Hepatocyte (in vitro differentiated cells): Measurements from ENCODE around the gene GNB2. TPM values are rescaled to one million over a fixed set of nuclear protein-coding genes. Genes with fewer than 3 reads are reported as not detected.

Experiments used
- DNase-seq: peaks from one replicate; pipeline ENCODE4 v3.0.0-alpha.2; 2016; ENCODE audit warnings: low spot score
- H2AFZ ChIP-seq: fragments of 200-600 bp; sonication (generic); 2 replicates; pipeline ENCODE4 v1.6.0; 2016; ENCODE audit warnings: antibody characterized with exemption, mild to moderate bottlenecking
- H3K27ac ChIP-seq: fragments of 200-600 bp; sonication (generic); 2 replicates; pipeline ENCODE4 v1.5.1; 2016; ENCODE audit warnings: mild to moderate bottlenecking
- H3K27me3 ChIP-seq: fragments of 200-600 bp; sonication (generic); 2 replicates; pipeline ENCODE4 v1.6.1; 2016
- H3K36me3 ChIP-seq: fragments of 200-600 bp; sonication (generic); replicated peaks from 2 replicates; pipeline ENCODE4 v1.5.1; 2016; ENCODE audit warnings: low read depth; ENCODE audit not compliant: insufficient read depth
- H3K4me1 ChIP-seq: fragments of 200-600 bp; sonication (generic); 2 replicates; pipeline ENCODE4 v1.5.1; 2016; ENCODE audit warnings: mild to moderate bottlenecking, moderate library complexity; ENCODE audit not compliant: insufficient read depth
- H3K4me2 ChIP-seq: fragments of 200-600 bp; sonication (generic); 2 replicates; pipeline ENCODE4 v1.6.0; 2016
- H3K4me3 ChIP-seq: fragments of 200-600 bp; sonication (generic); 2 replicates; pipeline ENCODE4 v1.5.1; 2016; ENCODE audit warnings: mild to moderate bottlenecking
- H3K79me2 ChIP-seq: fragments of 200-600 bp; sonication (generic); 2 replicates; pipeline ENCODE4 v1.6.0; 2017; ENCODE audit warnings: mild to moderate bottlenecking
- H3K9me2 ChIP-seq: fragments of 200-600 bp; sonication (generic); replicated peaks from 2 replicates; pipeline ENCODE4 v1.6.0; 2017; ENCODE audit warnings: mild to moderate bottlenecking; ENCODE audit not compliant: insufficient read depth
- H3K9me3 ChIP-seq: fragments of 200-600 bp; sonication (generic); 2 replicates; pipeline ENCODE4 v1.5.1; 2016; ENCODE audit warnings: low read depth, mild to moderate bottlenecking
- H4K20me1 ChIP-seq: fragments of 200-600 bp; sonication (generic); 2 replicates; pipeline ENCODE4 v1.6.0; 2016; ENCODE audit warnings: mild to moderate bottlenecking; ENCODE audit not compliant: insufficient read depth, poor library complexity, severe bottlenecking
- EZH2 ChIP-seq: fragments of 200-600 bp; sonication (generic); IDR thresholded peaks from 2 replicates; pipeline ENCODE4 v1.6.1; 2016; ENCODE audit warnings: antibody characterized with exemption, mild to moderate bottlenecking, borderline replicate concordance
- EZH2phosphoT487 ChIP-seq: fragments of 200-600 bp; sonication (generic); IDR thresholded peaks from one replicate; pipeline ENCODE4 v1.6.1; 2018; ENCODE audit warnings: antibody characterized with exemption, mild to moderate bottlenecking, low read depth, moderate library complexity; ENCODE audit not compliant: unreplicated experiment, severe bottlenecking
- WGBS: methylation state at CpG from one replicate; pipeline ENCODE4 v1.1.6; 2016; ENCODE audit warnings: low lambda C conversion rate; ENCODE audit errors: missing lambda C conversion rate; 5-methylcytosine and 5-hydroxymethylcytosine counted together
- polyA plus RNA-seq: library from polyadenylated mRNA; unstranded; fragments of >200 nt; fragmentation: Nextera tagmentation; extraction: Ambion mirVana; gene quantifications from 2 replicates; pipeline ENCODE4 v1.2.1, GENCODE V29; 2016
- total RNA-seq: library from RNA; depleted of rRNA; stranded (reverse); fragments of >200 nt; gene quantifications from 2 replicates; pipeline ENCODE4 v1.2.3, GENCODE V29; 2014
- TF ChIP-seq, protein P1 (sequence below): fragments of 200-600 bp; sonication (generic); IDR thresholded peaks from 2 replicates; pipeline ENCODE4 v1.5.1; 2016; ENCODE audit warnings: antibody characterized with exemption, mild to moderate bottlenecking; ENCODE audit not compliant: poor library complexity

Gene GNB2
- total and polyA plus RNA-seq, 2 experiments from 2014 or later, result 111 to 204 TPM

DNA sequence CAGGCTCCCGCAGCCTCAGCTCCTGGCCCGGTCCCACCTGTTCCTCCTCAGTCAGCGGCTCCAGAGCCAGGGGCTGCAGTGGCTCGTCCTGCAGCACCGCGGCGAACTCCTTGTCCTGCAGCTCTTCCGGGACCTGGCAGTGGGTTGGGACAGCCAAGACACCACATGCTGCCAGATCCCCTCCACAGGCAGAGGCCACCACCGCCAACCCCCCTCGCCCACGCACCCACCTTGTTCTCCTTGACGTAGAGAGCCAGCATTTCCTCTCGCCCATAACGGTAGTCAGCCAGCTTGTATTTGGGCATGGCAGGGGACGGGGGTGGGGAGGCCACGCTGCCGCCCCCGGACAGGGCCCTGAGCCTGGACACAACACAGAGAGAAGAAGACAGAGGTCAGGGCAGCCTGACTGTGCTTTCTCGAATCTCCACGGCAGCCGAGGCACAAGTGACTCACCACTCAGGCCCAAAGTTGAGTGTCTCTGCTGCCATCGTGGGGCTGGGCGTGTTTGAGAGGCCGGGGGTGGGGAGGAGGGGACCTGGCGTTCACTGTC lies 14.3 kb downstream of the GNB2 start:
- H3K4me3 ChIP-seq, result no peak overlapping the region
- TF ChIP-seq EZH2 (no peak), EZH2phosphoT487 (no peak)
- TF ChIP-seq, protein P1, sequence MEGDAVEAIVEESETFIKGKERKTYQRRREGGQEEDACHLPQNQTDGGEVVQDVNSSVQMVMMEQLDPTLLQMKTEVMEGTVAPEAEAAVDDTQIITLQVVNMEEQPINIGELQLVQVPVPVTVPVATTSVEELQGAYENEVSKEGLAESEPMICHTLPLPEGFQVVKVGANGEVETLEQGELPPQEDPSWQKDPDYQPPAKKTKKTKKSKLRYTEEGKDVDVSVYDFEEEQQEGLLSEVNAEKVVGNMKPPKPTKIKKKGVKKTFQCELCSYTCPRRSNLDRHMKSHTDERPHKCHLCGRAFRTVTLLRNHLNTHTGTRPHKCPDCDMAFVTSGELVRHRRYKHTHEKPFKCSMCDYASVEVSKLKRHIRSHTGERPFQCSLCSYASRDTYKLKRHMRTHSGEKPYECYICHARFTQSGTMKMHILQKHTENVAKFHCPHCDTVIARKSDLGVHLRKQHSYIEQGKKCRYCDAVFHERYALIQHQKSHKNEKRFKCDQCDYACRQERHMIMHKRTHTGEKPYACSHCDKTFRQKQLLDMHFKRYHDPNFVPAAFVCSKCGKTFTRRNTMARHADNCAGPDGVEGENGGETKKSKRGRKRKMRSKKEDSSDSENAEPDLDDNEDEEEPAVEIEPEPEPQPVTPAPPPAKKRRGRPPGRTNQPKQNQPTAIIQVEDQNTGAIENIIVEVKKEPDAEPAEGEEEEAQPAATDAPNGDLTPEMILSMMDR, result no peak
- H2AFZ ChIP-seq, result no peak overlapping the region
- no peaks in the 10 kb centered on the region for H3K27me3 ChIP-seq
- H3K36me3 ChIP-seq, result no peaks in the 10 kb centered on the region
- no peak for DNase-seq
- H3K79me2 ChIP-seq, result peaks cover 57% of the 10 kb centered on the region
- H3K9me3 ChIP-seq, result no peaks in the 10 kb centered on the region
- H3K4me1 ChIP-seq, result peaks cover 13% of the 10 kb centered on the region
- H3K9me2 ChIP-seq, result no peaks in the 10 kb centered on the region
- no peak overlapping the region for H3K27ac ChIP-seq
- H3K4me2 ChIP-seq, result no peak overlapping the region
- WGBS, result 84% methylated on average over 20 of the region's 25 CpGs
- peaks cover 56% of the 10 kb centered on the region for H4K20me1 ChIP-seq

DNA sequence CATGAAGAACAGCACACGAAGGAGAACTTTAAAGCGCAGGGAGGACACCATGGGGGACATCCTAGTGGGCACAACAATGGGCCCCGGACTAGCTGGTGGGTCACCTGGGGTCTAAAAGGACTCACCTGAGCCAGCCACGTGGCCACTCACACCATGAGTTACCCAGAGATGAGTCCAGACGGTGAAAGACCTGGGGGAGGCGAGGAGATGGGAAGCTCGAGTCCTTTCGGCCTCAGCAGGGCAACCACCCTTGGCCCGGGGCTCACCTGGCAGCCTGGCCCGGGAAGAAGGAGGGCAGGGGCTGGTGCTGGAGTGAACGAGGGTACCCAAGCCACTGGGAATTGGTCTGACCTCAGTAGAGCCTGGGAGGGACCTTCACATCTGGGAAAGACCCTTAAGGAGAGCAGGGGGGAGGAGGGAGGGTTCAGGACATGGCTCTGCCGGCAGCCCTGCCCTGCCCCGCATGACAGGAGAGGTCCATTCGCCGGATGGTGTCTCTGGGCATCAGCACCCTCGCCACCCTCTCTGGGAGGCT lies 14.9 kb downstream of the GNB2 start:
- Histone ChIP-seq H3K79me2 (peaks cover 62% of the 10 kb centered on the region), H4K20me1 (peaks cover 62% of the 10 kb centered on the region), H3K9me3 (no peaks in the 10 kb centered on the region), H3K4me2 (no peak overlapping the region), H3K27ac (no peak overlapping the region), H3K4me3 (no peak overlapping the region), H3K36me3 (no peaks in the 10 kb centered on the region), H3K9me2 (no peaks in the 10 kb centered on the region), H3K4me1 (peaks cover 14% of the 10 kb centered on the region), H3K27me3 (no peaks in the 10 kb centered on the region), H2AFZ (no peak overlapping the region)
- DNase-seq, result no peak
- 95% methylated on average over 15 of the region's 16 CpGs for WGBS
- TF ChIP-seq, protein P1, result no peak
- TF ChIP-seq EZH2phosphoT487, result no peak
- TF ChIP-seq EZH2, result no peak

DNA sequence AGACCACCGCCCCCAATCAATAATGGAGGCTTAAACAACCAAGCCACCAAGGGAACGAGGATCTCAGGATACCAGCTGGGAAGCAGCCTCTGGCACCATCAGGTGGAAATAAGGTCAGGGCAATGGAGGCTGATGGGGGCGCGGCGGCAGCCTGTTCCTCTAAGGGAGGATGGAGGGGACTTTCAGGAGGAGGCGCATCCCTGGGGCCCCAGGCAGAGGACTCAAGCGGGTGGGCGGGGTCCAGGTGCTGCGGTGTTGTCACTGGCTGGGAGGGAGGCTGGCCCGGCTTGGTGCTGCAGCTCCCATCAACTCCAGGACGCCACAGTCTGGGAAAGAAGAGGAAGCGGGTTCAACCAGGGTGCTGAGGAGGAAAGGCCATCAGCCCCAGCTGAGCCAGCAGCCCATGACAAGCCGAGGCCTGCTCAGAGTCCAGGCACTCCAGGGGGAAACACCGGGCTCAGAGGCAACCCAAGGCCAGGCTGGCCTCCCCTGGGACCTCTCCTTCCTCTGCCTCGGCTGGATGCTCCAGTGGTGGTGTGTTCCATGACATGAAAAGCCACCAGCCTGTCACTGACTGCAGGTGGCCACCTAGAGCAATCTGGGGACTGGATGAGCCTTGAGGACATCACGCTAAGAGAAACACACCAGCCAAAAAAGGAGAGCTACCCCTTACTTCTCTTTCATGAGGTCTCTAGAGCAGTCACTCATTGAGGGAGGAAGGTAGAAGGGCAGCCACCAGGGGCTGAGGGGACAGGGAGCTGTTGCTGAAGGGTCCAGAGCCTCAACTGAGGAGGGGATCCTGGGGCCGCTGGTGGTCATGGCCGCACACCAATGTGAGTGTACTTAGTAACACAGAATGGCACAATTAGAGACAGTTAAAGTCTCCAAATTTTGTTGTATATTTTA lies 15.9 kb downstream of the GNB2 start:
- no peaks in the 10 kb centered on the region for H3K27me3 ChIP-seq
- H3K27ac ChIP-seq, result no peak overlapping the region
- TF ChIP-seq EZH2phosphoT487, result no peak
- TF ChIP-seq EZH2, result no peak
- TF ChIP-seq, protein P1, result no peak
- H3K4me1 ChIP-seq, result peaks cover 15% of the 10 kb centered on the region
- no peaks in the 10 kb centered on the region for H3K36me3 ChIP-seq
- peaks cover 64% of the 10 kb centered on the region for H4K20me1 ChIP-seq
- no peak overlapping the region for H3K4me3 ChIP-seq
- no peaks in the 10 kb centered on the region for H3K9me3 ChIP-seq
- no peak overlapping the region for H2AFZ ChIP-seq
- no peak overlapping the region for H3K4me2 ChIP-seq
- no peaks in the 10 kb centered on the region for H3K9me2 ChIP-seq
- 95% methylated on average over 17 of the region's 18 CpGs for WGBS
- DNase-seq, result no peak
- H3K79me2 ChIP-seq, result peaks cover 66% of the 10 kb centered on the region
